ENCODE data around the gene LAMA4.

GRCh38 chr6:112210852-112211251 lies 43.5 kb downstream of the LAMA4 start:
- no peak for TF ChIP-seq CTCF (IDR thresholded peaks at IDR 0.05)
- TF ChIP-seq POLR2A (IDR thresholded peaks at IDR 0.05): no peak

Measured in testis (tissue), 2 donors.